Testis (tissue), 2 donors: ENCODE results near the gene GABRB2.

Experiments used
- CTCF ChIP-seq, 3 experiments: fragments of 450-650 bp in 2 of 3; fragments of 200-600 bp in 1 of 3; sonication (generic) in 1 of 3; IDR thresholded peaks; one replicate each; pipeline ENCODE4 v1.5.1; 2016 to 2019; ENCODE audit warnings: antibody characterized with exemption in 3 of 3, mild to moderate bottlenecking in 2 of 3, moderate library complexity in 1 of 3
- POLR2A ChIP-seq: fragments of 450-650 bp; IDR thresholded peaks from one replicate; pipeline ENCODE4 v1.6.1; 2017; ENCODE audit warnings: antibody characterized with exemption, mild to moderate bottlenecking, moderate library complexity

GRCh38 chr5:161442471-161442870 lies 104.1 kb downstream of the GABRB2 start:
- no peak for TF ChIP-seq CTCF (IDR thresholded peaks at IDR 0.05)
- TF ChIP-seq POLR2A: no peak
